Measurements from ENCODE around the gene GLCE. TPM values are rescaled to one million over a fixed set of nuclear protein-coding genes. Genes with fewer than 3 reads are reported as not detected.

The GLCE gene
- total RNA-seq, 1 experiment from 2014 or later = 22.8 TPM

GRCh38 chr15:69120732-69121131, 39.7 kb upstream of the GLCE start:
- Histone ChIP-seq H3K9me3 (ENCODE audit: control insufficient read depth, insufficient read depth, low read depth, low read length) (no peaks in the 10 kb centered on the region), H3K27me3 (ENCODE audit: control insufficient read depth, insufficient read depth, low read length) (peaks cover 13% of the 10 kb centered on the region), H3K27ac (ENCODE audit: low read length) (no peak overlapping the region), H3K4me1 (ENCODE audit: control insufficient read depth, insufficient read depth, low read length) (no peaks in the 10 kb centered on the region), H3K4me3 (ENCODE audit: low read depth in 2 of 2, low read length in 2 of 2) (no peak overlapping the region), H3K36me3 (ENCODE audit: control insufficient read depth, insufficient read depth, low read length) (no peaks in the 10 kb centered on the region)
- ChIA-PET POLR2A (no interaction called here), CTCF (no interaction called here)
- intact Hi-C loops (cut with micrococcal nuclease; ENCODE audit: unreplicated experiment) = no loop called here
- BruUV-seq (replicated peaks) = no TSS peak
- in situ Hi-C loops (cut with HindIII; ENCODE audit: low pct_unique_long_range_greater_than_20kb, low sequenced_read_pairs) = no loop called here
- ATAC-seq = no peak
- no peak for TF ChIP-seq CTCF (IDR thresholded peaks at IDR 0.05)
- TF ChIP-seq TCF7L2 (IDR thresholded peaks at IDR 0.05; ENCODE audit: low read depth, low read length) = no peak
- no peak for TF ChIP-seq POLR2AphosphoS5 (IDR thresholded peaks at IDR 0.05; ENCODE audit: low read depth, low read length)
- no peak for TF ChIP-seq REST (IDR thresholded peaks at IDR 0.05; ENCODE audit: insufficient read depth in 1 of 2, low read depth in 2 of 2, low read length in 1 of 2)
- no peak for TF ChIP-seq SIN3A (IDR thresholded peaks at IDR 0.05; ENCODE audit: borderline replicate concordance, insufficient read depth, low read depth, low read length)
- no peak for DNase-seq (ENCODE audit: low read depth, low spot score)

DNA sequence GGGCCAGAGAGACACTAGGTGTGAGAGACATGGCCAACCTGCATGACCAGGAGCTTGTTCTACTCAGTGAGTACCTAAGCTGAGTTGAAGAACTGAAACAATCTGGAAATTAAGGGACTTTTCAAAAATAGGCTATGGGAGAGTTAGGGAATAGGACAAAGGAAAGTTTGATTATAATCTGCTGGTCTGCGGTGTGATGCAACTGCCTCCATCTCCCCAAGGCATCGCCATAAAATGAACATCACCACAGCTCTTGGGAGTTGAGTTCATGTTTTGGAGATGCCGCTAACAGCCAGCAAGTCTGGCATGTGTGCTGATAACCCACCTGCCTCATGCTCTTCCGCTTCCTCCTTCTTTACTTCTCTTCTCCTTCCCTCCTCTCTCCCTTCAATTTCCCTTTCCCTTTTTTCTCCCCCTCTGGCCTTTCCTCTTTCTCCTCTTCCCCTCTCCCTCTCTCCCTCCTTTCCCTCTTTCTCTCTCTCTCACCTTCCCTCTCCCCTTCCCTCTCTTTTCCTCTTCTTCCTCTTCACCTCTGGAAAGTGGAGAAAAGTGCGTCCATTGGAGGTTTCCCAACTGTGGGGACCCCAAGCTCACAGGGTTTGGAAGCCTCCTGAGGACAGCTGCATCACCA, 39.1 kb upstream of the GLCE start:
- Histone ChIP-seq H3K9me3 (ENCODE audit: control insufficient read depth, insufficient read depth, low read depth, low read length) (no peaks in the 10 kb centered on the region), H3K4me1 (ENCODE audit: control insufficient read depth, insufficient read depth, low read length) (no peaks in the 10 kb centered on the region), H3K27ac (ENCODE audit: low read length) (no peak overlapping the region), H3K36me3 (ENCODE audit: control insufficient read depth, insufficient read depth, low read length) (no peaks in the 10 kb centered on the region), H3K27me3 (ENCODE audit: control insufficient read depth, insufficient read depth, low read length) (peaks cover 13% of the 10 kb centered on the region), H3K4me3 (ENCODE audit: low read depth in 2 of 2, low read length in 2 of 2) (no peak overlapping the region)
- POLR2A ChIA-PET = no interaction called here
- TF ChIP-seq REST (IDR thresholded peaks at IDR 0.05; ENCODE audit: insufficient read depth in 1 of 2, low read depth in 2 of 2, low read length in 1 of 2) = no peak
- no peak for TF ChIP-seq CTCF (IDR thresholded peaks at IDR 0.05)
- TF ChIP-seq POLR2AphosphoS5 (IDR thresholded peaks at IDR 0.05; ENCODE audit: low read depth, low read length) = no peak
- no peak for TF ChIP-seq TCF7L2 (IDR thresholded peaks at IDR 0.05; ENCODE audit: low read depth, low read length)
- no peak for TF ChIP-seq SIN3A (IDR thresholded peaks at IDR 0.05; ENCODE audit: borderline replicate concordance, insufficient read depth, low read depth, low read length)
- in situ Hi-C loops (cut with HindIII; ENCODE audit: low pct_unique_long_range_greater_than_20kb, low sequenced_read_pairs) (no loop called here), intact Hi-C loops (cut with micrococcal nuclease; ENCODE audit: unreplicated experiment) (no loop called here)
- CTCF ChIA-PET = no interaction called here
- BruUV-seq (replicated peaks) = no TSS peak
- DNase-seq (ENCODE audit: low read depth, low spot score) (no peak), ATAC-seq (no peak)
